A549 (cell line): Measurements from ENCODE around the gene ATP1A4. TPM values are rescaled to one million over a fixed set of nuclear protein-coding genes. Genes with fewer than 3 reads are reported as not detected.
A peak's percentile ranks its signal among the peaks of the same experiment; 100 is the strongest.

Experiments
- ATAC-seq, 2 experiments: fragments of 200-7000 bp in 1 of 2; fragments of >200 bp in 1 of 2; cut with Nextera tagmentation in 1 of 2; cut with Tn5 transposase in 1 of 2; 3 replicates each; pipeline versions ENCODE4 v1.8.0 to v1.9.1; 2018 to 2020; ENCODE audit warnings: mild to moderate bottlenecking in 1 of 2, moderate library complexity in 1 of 2
- CTCF ChIA-PET: fragments of 300-600 bp; sonication (Branson Sonifier 250); formaldehyde crosslinking; extraction: SDS; loops from one replicate; lab custom pipeline; 2021; ENCODE audit warnings: antibody characterized with exemption, inconsistent platforms; lab: Yijun Ruan, JAX
- POLR2A ChIA-PET: fragments of 350-600 bp; formaldehyde crosslinking; extraction: SDS; loops from one replicate; lab custom pipeline; 2021; ENCODE audit warnings: antibody characterized with exemption, inconsistent platforms; lab: Yijun Ruan, JAX
- DNase-seq, 2 experiments: peaks; one replicate each; pipeline versions ENCODE4 v3.0.0 to v3.0.0-alpha.2; 2011 to 2016; ENCODE audit warnings: low read depth in 1 of 2, low spot score in 1 of 2
- FAIRE-seq: peaks from 2 replicates; lab custom pipeline; 2011; peaks lifted over from hg19 to GRCh38; lab: Jason Lieb, UNC
- H3K27ac ChIP-seq, 2 experiments: fragments of >200 bp; sonication (Bioruptor Twin); formaldehyde crosslinking; 3 replicates each; pipeline ENCODE4 v1.5.1; 2016 to 2017
- H3K4me1 ChIP-seq: fragments of >200 bp; sonication (Bioruptor Twin); formaldehyde crosslinking; 3 replicates; pipeline ENCODE4 v1.6.1; 2016
- H3K4me2 ChIP-seq: fragments of >200 bp; sonication (Bioruptor Twin); formaldehyde crosslinking; 3 replicates; pipeline ENCODE4 v1.6.1; 2016
- H3K4me3 ChIP-seq: fragments of >200 bp; sonication (Bioruptor Twin); formaldehyde crosslinking; 3 replicates; pipeline ENCODE4 v1.5.1; 2016
- H3K9me3 ChIP-seq: fragments of >200 bp; sonication (Bioruptor Twin); formaldehyde crosslinking; 3 replicates; pipeline ENCODE4 v1.6.1; 2016
- BCL3 ChIP-seq: fragments of >200 bp; sonication (Bioruptor Twin); formaldehyde crosslinking; IDR thresholded peaks from 3 replicates; pipeline ENCODE4 v1.6.1; 2016
- CBX2 ChIP-seq: fragments of 200-600 bp; sonication (generic); IDR thresholded peaks from 2 replicates; pipeline ENCODE4 v1.6.1; 2016; ENCODE audit warnings: low read depth, mild to moderate bottlenecking, borderline replicate concordance
- CEBPB ChIP-seq, 2 experiments: fragments of >200 bp in 1 of 2; sonication (Bioruptor Twin) in 1 of 2; formaldehyde crosslinking in 1 of 2; IDR thresholded peaks; 2 replicates each; pipeline ENCODE4 v1.6.1; 2012 to 2016
- CHD2 ChIP-seq: fragments of 150-350 bp; IDR thresholded peaks from 2 replicates; pipeline ENCODE4 v1.6.1; 2014; ENCODE audit warnings: low read length; ENCODE audit not compliant: partially characterized antibody
- EHF ChIP-seq: fragments of 250-450 bp; sonication (Bioruptor Pico); IDR thresholded peaks from 2 replicates; pipeline ENCODE4 v1.5.0; 2020; ENCODE audit warnings: mild to moderate bottlenecking
- EP300 ChIP-seq, 2 experiments: fragments of >200 bp; sonication (Bioruptor Twin); formaldehyde crosslinking; IDR thresholded peaks; 2 replicates in 1 of 2; 3 replicates in 1 of 2; pipeline ENCODE4 v1.6.1; 2016 to 2017
- ESRRA ChIP-seq: fragments of 150-350 bp; IDR thresholded peaks from 2 replicates; pipeline ENCODE4 v1.6.1; 2014; ENCODE audit warnings: mild to moderate bottlenecking, low read length, borderline replicate concordance
- FOSB ChIP-seq: fragments of 250-450 bp; sonication (Bioruptor Pico); IDR thresholded peaks from 2 replicates; pipeline ENCODE4 v1.5.0; 2020; ENCODE audit warnings: mild to moderate bottlenecking, moderate library complexity
- FOSL2 ChIP-seq, 2 experiments: fragments of 450-650 bp in 1 of 2; fragments of >200 bp in 1 of 2; sonication (Bioruptor Twin) in 1 of 2; formaldehyde crosslinking; IDR thresholded peaks; 2 replicates each; pipeline versions ENCODE4 v1.5.0 to v1.6.1; 2016 to 2020; ENCODE audit warnings: mild to moderate bottlenecking in 1 of 2, moderate library complexity in 1 of 2
- HOXB5 ChIP-seq: fragments of 250-450 bp; sonication (Bioruptor Pico); IDR thresholded peaks from 2 replicates; pipeline ENCODE4 v1.5.0; 2020; ENCODE audit warnings: mild to moderate bottlenecking, moderate library complexity
- JUNB ChIP-seq: fragments of >200 bp; sonication (Bioruptor Twin); formaldehyde crosslinking; IDR thresholded peaks from 2 replicates; pipeline ENCODE4 v1.6.1; 2016
- KDM1A ChIP-seq: fragments of 200-600 bp; sonication (generic); IDR thresholded peaks from 2 replicates; pipeline ENCODE4 v1.6.1; 2016; ENCODE audit warnings: low read depth, mild to moderate bottlenecking
- NPAS2 ChIP-seq: fragments of 250-450 bp; sonication (Bioruptor Pico); IDR thresholded peaks from 2 replicates; pipeline ENCODE4 v1.8.0; 2022; ENCODE audit warnings: mild to moderate bottlenecking, moderate library complexity, borderline replicate concordance
- POLR2A ChIP-seq: IDR thresholded peaks from 2 replicates; pipeline ENCODE4 v1.6.1; 2012; ENCODE audit warnings: mild to moderate bottlenecking, low read length
- RAD21 ChIP-seq, 2 experiments: fragments of >200 bp in 1 of 2; sonication (Bioruptor Twin) in 1 of 2; formaldehyde crosslinking in 1 of 2; IDR thresholded peaks in 1 of 2; conservative IDR thresholded peaks in 1 of 2; 2 replicates in 1 of 2; 3 replicates in 1 of 2; pipeline ENCODE4 v1.6.1; 2012 to 2018; ENCODE audit warnings: inconsistent platforms in 1 of 2
- RFX5 ChIP-seq: fragments of 450-650 bp; IDR thresholded peaks from 2 replicates; pipeline ENCODE4 v1.7.1; 2014; ENCODE audit warnings: antibody characterized with exemption, mild to moderate bottlenecking, moderate library complexity
- RNF2 ChIP-seq: fragments of 200-600 bp; sonication (generic); IDR thresholded peaks from 2 replicates; pipeline ENCODE4 v1.6.1; 2016; ENCODE audit warnings: low read depth, mild to moderate bottlenecking, antibody characterized with exemption, moderate library complexity, borderline replicate concordance
- SMC3 ChIP-seq: fragments of >200 bp; sonication (Bioruptor Twin); formaldehyde crosslinking; IDR thresholded peaks from 3 replicates; pipeline ENCODE4 v1.6.1; 2018; ENCODE audit warnings: inconsistent platforms
- TP53 ChIP-seq: fragments of 250-450 bp; sonication (Bioruptor Pico); IDR thresholded peaks from 2 replicates; pipeline ENCODE4 v1.5.0; 2021; ENCODE audit warnings: mild to moderate bottlenecking, moderate library complexity
- ZC3H11A ChIP-seq: fragments of 450-650 bp; IDR thresholded peaks from 2 replicates; pipeline ENCODE4 v1.6.1; 2014; ENCODE audit warnings: antibody characterized with exemption, mild to moderate bottlenecking
- ZSCAN20 ChIP-seq: fragments of 250-450 bp; sonication (Bioruptor Pico); IDR thresholded peaks from 2 replicates; pipeline ENCODE4 v1.8.0; 2022; ENCODE audit warnings: mild to moderate bottlenecking, moderate library complexity
- WGBS: methylation state at CpG from one replicate; pipeline ENCODE4 v1.1.6; 2017; ENCODE audit errors: missing lambda C conversion rate; 5-methylcytosine and 5-hydroxymethylcytosine counted together
- polyA plus RNA-seq, 4 experiments: library from polyadenylated mRNA; depleted of rRNA in 3 of 4; stranded (reverse); fragments of >200 nt; fragmentation: RNase III in 1 of 4; extraction: RNeasy Plus Mini Kit Qiagen cat#74134 plus additional on column Dnase treatment in 1 of 4; gene quantifications; 2 replicates in 3 of 4; 3 replicates in 1 of 4; pipeline ENCODE4 v1.2.3, GENCODE V29; 2011 to 2017
- TF ChIP-seq, protein P1 (sequence below): fragments of 450-650 bp; IDR thresholded peaks from 2 replicates; pipeline ENCODE4 v1.6.1; 2014; ENCODE audit warnings: antibody characterized with exemption

Gene ATP1A4
- polyA plus RNA-seq, 2 of the 4 experiments (the other 2 are of a cell fraction): not detected

- Histone ChIP-seq H3K4me3 (no peak within 1 kb of the TSS), H3K27ac (no peak within 1 kb of the TSS), H3K4me2 (no peak within 1 kb of the TSS), H3K9me3 (no peaks in the 10 kb centered on the region), H3K4me1 (peaks cover 18% of the 10 kb centered on the region)
- CTCF ChIA-PET: interaction anchor here (0.6 to 6.7 kb wide), 18 partner anchors 9 to 189 kb away, joined by 3 to 108 read pairs (median 16); partner anchors contain the start of gene PEA15
- WGBS: 64% methylated on average over 15 of the region's 15 CpGs
- no peak for DNase-seq
- no peak for FAIRE-seq
- no peak for ATAC-seq
- no peak for TF ChIP-seq BCL3
- TF ChIP-seq ZC3H11A: no peak
- no peak for TF ChIP-seq TP53
- TF ChIP-seq FOSB (CRISPR knock-in tag): no peak
- TF ChIP-seq KDM1A: no peak
- no peak for TF ChIP-seq EP300 (IDR thresholded peaks at IDR 0.05)
- no peak for TF ChIP-seq NPAS2 (CRISPR knock-in tag)
- TF ChIP-seq RAD21 (conservative IDR thresholded peaks at IDR 0.05 in 1 of 2, IDR thresholded peaks at IDR 0.05 in 1 of 2): no peak
- no peak for TF ChIP-seq HOXB5 (CRISPR knock-in tag)
- no peak for TF ChIP-seq POLR2A
- POLR2A ChIA-PET: interaction anchor here (0.6 to 1.1 kb wide), 2 partner anchors 36 to 89 kb away, joined by 3 to 4 read pairs; no protein-coding TSS in a partner anchor
Observed at GRCh38 chr1:160189649-160190625, 38.5 kb downstream of the ATP1A4 start, which contains the start of gene CASQ1. TSS of gene CASQ1 (plus strand) at chr1:160190575. CDS start at chr1:160190752, 177 bp downstream.

DNA sequence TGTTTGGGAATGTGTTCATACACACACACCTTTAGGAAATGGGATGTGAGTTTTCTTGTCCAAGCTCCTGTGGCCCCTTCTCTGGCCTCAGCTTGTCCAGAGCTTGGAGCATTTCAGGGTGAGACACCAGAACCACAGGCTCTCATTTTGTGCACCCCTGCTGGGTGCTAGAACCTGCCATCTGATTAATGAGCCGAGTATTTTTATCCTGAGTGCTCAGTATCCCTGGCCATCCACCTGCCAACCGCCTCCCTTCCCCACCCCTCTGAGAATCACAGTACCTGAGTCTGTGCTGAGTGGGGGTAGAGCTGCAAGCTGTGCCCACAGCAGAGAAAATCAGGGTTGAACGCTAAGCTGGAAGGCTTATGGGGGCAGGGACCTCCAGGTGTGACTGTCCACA is 40.4 kb downstream of the ATP1A4 start:
- Histone ChIP-seq H3K4me1 (peaks cover 18% of the 10 kb centered on the region), H3K9me3 (no peaks in the 10 kb centered on the region), H3K27ac (0 out of 6 replicates have a peak overlapping the region, but pooled peaks of 1 of the 2 experiments have one; percentile 9), H3K4me3 (no peak overlapping the region)
- ChIA-PET POLR2A (no interaction called here), CTCF (interaction anchor here (0.9 to 6.7 kb wide), 27 partner anchors 11 to 188 kb away, joined by 3 to 108 read pairs (median 9); partner anchors contain the start of genes DCAF8 and PEA15)
- DNase-seq: no peak
- 63% methylated on average over 3 of the region's 3 CpGs for WGBS
- TF ChIP-seq EHF (CRISPR knock-in tag) (no peak), ZSCAN20 (CRISPR knock-in tag) (no peak), CHD2 (no peak), FOSL2 (IDR thresholded peaks at IDR 0.05) (no peak), FOSL2 (CRISPR knock-in tag; IDR thresholded peaks at IDR 0.05) (no peak), SMC3 (no peak)
- TF ChIP-seq, protein P1, sequence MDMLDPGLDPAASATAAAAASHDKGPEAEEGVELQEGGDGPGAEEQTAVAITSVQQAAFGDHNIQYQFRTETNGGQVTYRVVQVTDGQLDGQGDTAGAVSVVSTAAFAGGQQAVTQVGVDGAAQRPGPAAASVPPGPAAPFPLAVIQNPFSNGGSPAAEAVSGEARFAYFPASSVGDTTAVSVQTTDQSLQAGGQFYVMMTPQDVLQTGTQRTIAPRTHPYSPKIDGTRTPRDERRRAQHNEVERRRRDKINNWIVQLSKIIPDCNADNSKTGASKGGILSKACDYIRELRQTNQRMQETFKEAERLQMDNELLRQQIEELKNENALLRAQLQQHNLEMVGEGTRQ: no peak
- TF ChIP-seq, all 56 proteins: peak for 0
- FAIRE-seq (no peak), ATAC-seq (no peak)
- no peak overlapping the region for H3K4me2 ChIP-seq

GRCh38 chr1:160192234-160192633 is 40.8 kb downstream of the ATP1A4 start:
- CTCF ChIA-PET: interaction anchor here (0.8 to 6.7 kb wide), 33 partner anchors 11 to 188 kb away, joined by 3 to 108 read pairs (median 11); partner anchors contain the start of genes DCAF8 and PEA15
- ATAC-seq: no peak
- DNase-seq: no peak
- Histone ChIP-seq H3K27ac (peak overlapping the region in 1 of 2 experiments; percentile 61; a peak in 1 of 6 replicates), H3K4me3 (no peak overlapping the region), H3K4me1 (peaks cover 18% of the 10 kb centered on the region), H3K4me2 (no peak overlapping the region), H3K9me3 (no peaks in the 10 kb centered on the region)
- TF ChIP-seq ESRRA: no peak
- TF ChIP-seq CEBPB (IDR thresholded peaks at IDR 0.05): no peak
- TF ChIP-seq RFX5: no peak
- no peak for TF ChIP-seq RNF2
- no peak for TF ChIP-seq CBX2
- TF ChIP-seq, protein P1: no peak
- TF ChIP-seq JUNB: no peak
- no peak for TF ChIP-seq TP53
- no peak for FAIRE-seq
- POLR2A ChIA-PET: interaction anchor here (0.6 kb wide), 1 partner anchor 21 kb away, joined by 3 read pairs; no protein-coding TSS in a partner anchor
